OCI-LY1 (cell line): Measurements from ENCODE around the gene CXCL10.

ENCODE experiments used
- H2AFZ ChIP-seq: fragments of 200-600 bp; sonication (generic), shearing (Covaris generic); 2 replicates; pipeline ENCODE4 v1.6.0; 2014; ENCODE audit warnings: antibody characterized with exemption, mild to moderate bottlenecking, low read length
- H3F3A ChIP-seq: fragments of 200-600 bp; sonication (generic), shearing (Covaris generic); 2 replicates; pipeline ENCODE4 v1.6.0; 2014; ENCODE audit warnings: mild to moderate bottlenecking, antibody characterized with exemption, low read length, moderate library complexity; ENCODE audit not compliant: insufficient read depth
- H3K27ac ChIP-seq: fragments of 200-600 bp; sonication (generic); 2 replicates; pipeline ENCODE4 v1.5.1; 2014; ENCODE audit warnings: low read length, mixed run types, mild to moderate bottlenecking, low read depth; ENCODE audit not compliant: poor library complexity, severe bottlenecking
- H3K27me3 ChIP-seq: fragments of 200-600 bp; sonication (generic); 2 replicates; pipeline ENCODE4 v1.6.0; 2014; ENCODE audit warnings: antibody characterized with exemption, mild to moderate bottlenecking, low read length, moderate library complexity; ENCODE audit not compliant: insufficient read depth
- H3K36me3 ChIP-seq: fragments of 200-600 bp; sonication (generic); 2 replicates; pipeline ENCODE4 v1.6.1; 2014; ENCODE audit warnings: mild to moderate bottlenecking, antibody characterized with exemption, low read length, moderate library complexity, mixed read lengths; ENCODE audit not compliant: insufficient read depth
- H3K4me1 ChIP-seq: fragments of 200-600 bp; sonication (generic); 2 replicates; pipeline ENCODE4 v1.5.1; 2014; ENCODE audit warnings: mild to moderate bottlenecking, low read length, moderate library complexity; ENCODE audit not compliant: insufficient read depth, severe bottlenecking
- H3K4me2 ChIP-seq: fragments of 200-600 bp; sonication (generic), shearing (Covaris generic); 2 replicates; pipeline ENCODE4 v1.6.1; 2014; ENCODE audit warnings: low read length
- H3K4me3 ChIP-seq: fragments of 200-600 bp; sonication (generic); 2 replicates; pipeline ENCODE4 v1.5.1; 2014; ENCODE audit warnings: low read length, low read depth, mild to moderate bottlenecking, mixed read lengths; ENCODE audit not compliant: poor library complexity, severe bottlenecking
- H3K79me2 ChIP-seq: fragments of 200-600 bp; shearing (Covaris generic); 2 replicates; pipeline ENCODE4 v1.6.1; 2016; ENCODE audit warnings: mixed run types, low read length, mixed read lengths; ENCODE audit not compliant: insufficient read depth
- H3K9ac ChIP-seq: fragments of 200-600 bp; sonication (generic), shearing (Covaris generic); 2 replicates; pipeline ENCODE4 v1.6.1; 2014; ENCODE audit warnings: mild to moderate bottlenecking, low read length, mixed read lengths
- H3K9me2 ChIP-seq: fragments of 200-600 bp; sonication (generic), shearing (Covaris generic); 2 replicates; pipeline ENCODE4 v1.6.1; 2014; ENCODE audit warnings: low read depth, mild to moderate bottlenecking, low read length, mixed read lengths
- H3K9me3 ChIP-seq: fragments of 200-600 bp; shearing (Covaris generic); 2 replicates; pipeline ENCODE4 v1.6.1; 2014; ENCODE audit warnings: low read length, mixed read lengths
- H4K20me1 ChIP-seq: fragments of 200-600 bp; sonication (generic), shearing (Covaris generic); 2 replicates; pipeline ENCODE4 v1.6.0; 2016; ENCODE audit warnings: mild to moderate bottlenecking, low read length; ENCODE audit not compliant: insufficient read depth
- EZH2 ChIP-seq: fragments of 200-600 bp; sonication (generic), shearing (Covaris generic); IDR thresholded peaks from 2 replicates; pipeline ENCODE4 v1.8.0; 2017; ENCODE audit warnings: borderline replicate concordance, mixed run types, mild to moderate bottlenecking, antibody characterized with exemption, low read length, moderate library complexity, mixed read lengths
- TF ChIP-seq, protein P1 (sequence below): fragments of 200-600 bp; sonication (generic), shearing (Covaris generic); IDR thresholded peaks from 2 replicates; pipeline ENCODE4 v1.5.1; 2017; ENCODE audit warnings: mild to moderate bottlenecking, antibody characterized with exemption, low read length, moderate library complexity, mixed read lengths

CXCL10 gene

DNA sequence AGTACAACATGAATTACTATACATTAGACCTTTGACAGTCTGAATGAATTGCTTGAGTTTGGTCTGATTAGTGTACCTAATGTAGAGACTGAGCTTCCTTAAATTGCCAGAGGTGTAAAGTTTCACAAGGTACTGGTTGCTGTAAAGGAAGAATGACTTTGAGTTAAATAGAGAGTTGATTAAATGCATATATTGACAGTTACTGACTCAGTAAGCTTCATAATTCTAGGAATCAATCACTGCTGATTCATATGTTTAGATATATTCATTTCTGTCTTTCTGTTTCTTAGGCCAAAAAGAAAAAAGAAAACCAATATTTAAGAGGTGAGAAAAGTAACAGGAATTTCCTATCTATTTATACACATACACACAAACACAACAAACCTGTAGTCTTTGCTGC, 35.0 kb upstream of the CXCL10 start:
- Histone ChIP-seq H3K27ac (no peak overlapping the region), H3K9me3 (no peaks in the 10 kb centered on the region), H3K4me2 (no peak overlapping the region), H3K36me3 (no peaks in the 10 kb centered on the region), H3F3A (no peaks in the 10 kb centered on the region), H3K9ac (no peak overlapping the region), H3K27me3 (no peaks in the 10 kb centered on the region), H4K20me1 (no peaks in the 10 kb centered on the region), H3K79me2 (no peaks in the 10 kb centered on the region), H3K9me2 (no peaks in the 10 kb centered on the region), H3K4me1 (no peaks in the 10 kb centered on the region), H3K4me3 (no peak overlapping the region), H2AFZ (no peak overlapping the region)
- TF ChIP-seq, protein P1, sequence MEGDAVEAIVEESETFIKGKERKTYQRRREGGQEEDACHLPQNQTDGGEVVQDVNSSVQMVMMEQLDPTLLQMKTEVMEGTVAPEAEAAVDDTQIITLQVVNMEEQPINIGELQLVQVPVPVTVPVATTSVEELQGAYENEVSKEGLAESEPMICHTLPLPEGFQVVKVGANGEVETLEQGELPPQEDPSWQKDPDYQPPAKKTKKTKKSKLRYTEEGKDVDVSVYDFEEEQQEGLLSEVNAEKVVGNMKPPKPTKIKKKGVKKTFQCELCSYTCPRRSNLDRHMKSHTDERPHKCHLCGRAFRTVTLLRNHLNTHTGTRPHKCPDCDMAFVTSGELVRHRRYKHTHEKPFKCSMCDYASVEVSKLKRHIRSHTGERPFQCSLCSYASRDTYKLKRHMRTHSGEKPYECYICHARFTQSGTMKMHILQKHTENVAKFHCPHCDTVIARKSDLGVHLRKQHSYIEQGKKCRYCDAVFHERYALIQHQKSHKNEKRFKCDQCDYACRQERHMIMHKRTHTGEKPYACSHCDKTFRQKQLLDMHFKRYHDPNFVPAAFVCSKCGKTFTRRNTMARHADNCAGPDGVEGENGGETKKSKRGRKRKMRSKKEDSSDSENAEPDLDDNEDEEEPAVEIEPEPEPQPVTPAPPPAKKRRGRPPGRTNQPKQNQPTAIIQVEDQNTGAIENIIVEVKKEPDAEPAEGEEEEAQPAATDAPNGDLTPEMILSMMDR = no peak
- TF ChIP-seq EZH2 = no peak

DNA sequence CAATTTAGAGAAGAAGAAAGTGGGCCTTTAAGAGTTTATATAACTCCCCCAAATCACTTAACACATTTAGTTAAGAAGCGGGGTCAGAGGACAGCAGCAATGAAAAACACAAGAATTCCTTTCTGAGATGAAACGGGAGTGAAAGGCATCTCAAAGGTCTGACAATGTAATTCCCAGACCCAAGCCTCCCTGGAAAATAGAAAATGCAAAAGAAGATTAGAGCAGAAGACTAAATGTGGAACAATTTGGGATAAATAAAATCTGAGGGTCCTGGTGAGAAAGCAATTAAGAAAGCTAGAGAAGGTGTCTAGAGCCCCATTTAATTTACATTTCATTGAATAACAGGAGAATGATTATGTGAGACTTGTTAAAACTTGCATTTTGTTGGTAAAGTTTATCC, 32.1 kb upstream of the CXCL10 start:
- no peaks in the 10 kb centered on the region for H3K4me1 ChIP-seq
- no peak overlapping the region for H3K4me3 ChIP-seq
- no peaks in the 10 kb centered on the region for H3K9me2 ChIP-seq
- H3K27ac ChIP-seq = no peak overlapping the region
- no peak overlapping the region for H3K9ac ChIP-seq
- TF ChIP-seq, protein P1 = no peak
- H3K27me3 ChIP-seq = no peaks in the 10 kb centered on the region
- H3K79me2 ChIP-seq = no peaks in the 10 kb centered on the region
- H4K20me1 ChIP-seq = no peaks in the 10 kb centered on the region
- no peak overlapping the region for H2AFZ ChIP-seq
- no peaks in the 10 kb centered on the region for H3K9me3 ChIP-seq
- no peak overlapping the region for H3K4me2 ChIP-seq
- H3K36me3 ChIP-seq = no peaks in the 10 kb centered on the region
- H3F3A ChIP-seq = no peaks in the 10 kb centered on the region

DNA sequence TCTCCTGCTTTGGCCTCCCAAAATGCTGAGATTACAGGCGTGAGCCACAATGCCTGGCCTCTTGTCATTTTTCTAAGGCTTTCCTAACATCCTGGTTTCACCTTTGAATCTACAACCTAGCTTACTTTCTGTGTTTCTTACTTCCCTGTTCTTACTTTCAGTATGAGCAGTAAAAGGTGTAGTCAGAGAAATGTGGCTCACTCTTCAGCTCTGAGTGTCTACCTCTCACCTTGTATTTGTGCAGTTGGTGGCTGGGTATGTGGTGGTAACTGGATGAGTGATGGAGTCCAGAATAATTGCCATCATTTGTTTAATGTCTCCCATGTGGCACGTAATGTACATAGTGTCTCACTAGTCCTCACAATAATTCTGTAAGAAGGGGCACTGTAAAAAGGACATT, 31.7 kb upstream of the CXCL10 start:
- Histone ChIP-seq H3K36me3 (no peaks in the 10 kb centered on the region), H3K9me3 (no peaks in the 10 kb centered on the region), H3K4me3 (no peak overlapping the region), H3F3A (no peaks in the 10 kb centered on the region), H3K9me2 (no peaks in the 10 kb centered on the region), H4K20me1 (no peaks in the 10 kb centered on the region), H3K27ac (no peak overlapping the region), H3K27me3 (no peaks in the 10 kb centered on the region), H3K4me1 (no peaks in the 10 kb centered on the region), H3K4me2 (no peak overlapping the region), H3K9ac (no peak overlapping the region), H2AFZ (no peak overlapping the region), H3K79me2 (no peaks in the 10 kb centered on the region)
- TF ChIP-seq EZH2 = no peak
- TF ChIP-seq, protein P1 = no peak
